K562 (cell line): ENCODE results near the gene PPIA. TPM values are rescaled to one million over a fixed set of nuclear protein-coding genes. Genes with fewer than 3 reads are reported as not detected.
A peak's percentile ranks its signal among the peaks of the same experiment; 100 is the strongest.

ENCODE experiments used
- CEBPZ ChIP-seq: fragments of 150-350 bp; IDR thresholded peaks from 2 replicates; pipeline ENCODE4 v1.6.1; 2014; ENCODE audit warnings: low read depth, mild to moderate bottlenecking, low read length, borderline replicate concordance
- CHD4 ChIP-seq: fragments of 200-600 bp; sonication (generic); IDR thresholded peaks from 3 replicates; pipeline ENCODE4 v1.6.1; 2012; ENCODE audit warnings: low read depth, mild to moderate bottlenecking, mixed read lengths, low read length, inconsistent platforms; ENCODE audit not compliant: insufficient read depth, insufficient replicate concordance, poor library complexity, severe bottlenecking
- CXXC5 ChIP-seq: fragments of 250-450 bp; sonication (Bioruptor Pico); IDR thresholded peaks from 2 replicates; pipeline ENCODE4 v1.8.0; 2022; ENCODE audit warnings: inconsistent platforms, mild to moderate bottlenecking, moderate library complexity
- FOXO4 ChIP-seq: fragments of 450-650 bp; formaldehyde crosslinking; IDR thresholded peaks from 2 replicates; pipeline ENCODE4 v1.4.0; 2020; ENCODE audit warnings: mild to moderate bottlenecking, moderate library complexity
- IFI16 ChIP-seq: fragments of 250-450 bp; sonication (Bioruptor Pico); IDR thresholded peaks from 2 replicates; pipeline ENCODE4 v2.1.2; 2022; ENCODE audit warnings: mild to moderate bottlenecking, inconsistent platforms
- JUNB ChIP-seq: fragments of 450-650 bp; formaldehyde crosslinking; conservative IDR thresholded peaks from 2 replicates; pipeline ENCODE4 v1.4.0; 2020; ENCODE audit warnings: mild to moderate bottlenecking
- KLF10 ChIP-seq: fragments of 250-450 bp; sonication (Bioruptor Pico); IDR thresholded peaks from 2 replicates; pipeline ENCODE4 v1.6.1; 2021; ENCODE audit warnings: matching md5 sums
- MNT ChIP-seq, 2 experiments: fragments of 450-650 bp; conservative IDR thresholded peaks; 2 replicates each; pipeline ENCODE4 v1.6.1; 2017; ENCODE audit warnings: mild to moderate bottlenecking in 2 of 2, moderate library complexity in 2 of 2
- NFIX ChIP-seq: fragments of 250-450 bp; sonication (Bioruptor Pico); IDR thresholded peaks from 2 replicates; pipeline ENCODE4 v1.4.0; 2020; ENCODE audit warnings: low read depth, mild to moderate bottlenecking, moderate library complexity
- POU5F1 ChIP-seq: fragments of 150-350 bp; IDR thresholded peaks from 2 replicates; pipeline ENCODE4 v1.6.1; 2014; ENCODE audit warnings: borderline replicate concordance, low read length, low read depth, mild to moderate bottlenecking; ENCODE audit not compliant: partially characterized antibody
- RHOXF2B ChIP-seq: fragments of 250-450 bp; sonication (Bioruptor Pico); conservative IDR thresholded peaks from 2 replicates; pipeline ENCODE4 v1.5.1; 2021
- SP1 ChIP-seq: sonication (generic); formaldehyde crosslinking; IDR thresholded peaks from 2 replicates; pipeline ENCODE4 v1.8.1; 2022; ENCODE audit warnings: mild to moderate bottlenecking, missing genetic modification reagents
- ZBTB7A ChIP-seq: IDR thresholded peaks from 2 replicates; pipeline ENCODE4 v1.6.1; 2011; ENCODE audit warnings: low read depth, mild to moderate bottlenecking, low read length, moderate library complexity, borderline replicate concordance; ENCODE audit not compliant: control insufficient read depth
- ZNF197 ChIP-seq: fragments of 200-800 bp; sonication (Bioruptor generic); IDR thresholded peaks from 2 replicates; pipeline ENCODE4 v1.6.1; 2016; ENCODE audit warnings: low read depth, missing genetic modification characterization, missing compliant biosample characterization
- polyA plus RNA-seq, 8 experiments: library from polyadenylated mRNA; depleted of rRNA in 4 of 8; stranded (reverse) in 5 of 8; unstranded in 3 of 8; fragments of >200 nt; fragmentation: Nextera tagmentation in 2 of 8; fragmentation: Illumina TruSeq in 1 of 8; extraction: Ambion mirVana in 2 of 8; extraction: Trizol in 1 of 8; gene quantifications; 2 replicates each; pipeline versions ENCODE4 v1.2.1 to v1.2.3, GENCODE V29; 2011 to 2014; ENCODE audit warnings: inconsistent platforms in 1 of 8, missing spikeins in 1 of 8
- total RNA-seq, 7 experiments: library from RNA; depleted of rRNA in 6 of 7; stranded (reverse); fragments of >200 nt in 6 of 7; fragmentation: Illumina TruSeq in 2 of 7; extraction: Trizol in 2 of 7; gene quantifications; 2 replicates each; pipeline versions ENCODE4 v1.2.1 to v1.2.3, GENCODE V29; 2011 to 2021; ENCODE audit warnings: low replicate concordance in 1 of 7
- TF ChIP-seq, protein P1 (sequence below): sonication (generic); formaldehyde crosslinking; IDR thresholded peaks from 2 replicates; pipeline ENCODE4 v1.8.1; 2022; ENCODE audit warnings: missing genetic modification reagents
- TF ChIP-seq, protein P2 (sequence below): fragments of 250-450 bp; sonication (Bioruptor Pico); IDR thresholded peaks from 2 replicates; pipeline ENCODE4 v1.9.0; 2021; ENCODE audit warnings: mild to moderate bottlenecking, inconsistent platforms

PPIA gene
- total and polyA plus RNA-seq, 9 of the 15 experiments (the other 6 are each of a cell fraction or from before 2014, with no cell fraction given) = 2,583 to 7,504 (median 3,973) TPM

- TF ChIP-seq FOXO4 (CRISPR knock-in tag) (no peak), SP1 (CRISPR knock-in tag) (no peak), CXXC5 (peak; percentile 77; the same call in 1 of the 2 replicates), CHD4 (peak; percentile 65), ZNF197 (CRISPR knock-in tag) (peak; percentile 26; the same call in 1 of the 2 replicates), POU5F1 (no peak), KLF10 (no peak), CEBPZ (no peak), JUNB (CRISPR knock-in tag) (no peak), IFI16 (CRISPR knock-in tag) (no peak), MNT (conservative IDR thresholded peaks at IDR 0.05) (peak in 1 of 2 experiments; percentile 4; a peak in 3 of 4 replicates), NFIX (CRISPR knock-in tag) (no peak), ZBTB7A (peak; percentile 75; the same call in 1 of the 2 replicates), RHOXF2B (CRISPR knock-in tag) (0 out of 2 replicates have a peak, but pooled peaks have one; percentile 66)
- TF ChIP-seq, protein P1, sequence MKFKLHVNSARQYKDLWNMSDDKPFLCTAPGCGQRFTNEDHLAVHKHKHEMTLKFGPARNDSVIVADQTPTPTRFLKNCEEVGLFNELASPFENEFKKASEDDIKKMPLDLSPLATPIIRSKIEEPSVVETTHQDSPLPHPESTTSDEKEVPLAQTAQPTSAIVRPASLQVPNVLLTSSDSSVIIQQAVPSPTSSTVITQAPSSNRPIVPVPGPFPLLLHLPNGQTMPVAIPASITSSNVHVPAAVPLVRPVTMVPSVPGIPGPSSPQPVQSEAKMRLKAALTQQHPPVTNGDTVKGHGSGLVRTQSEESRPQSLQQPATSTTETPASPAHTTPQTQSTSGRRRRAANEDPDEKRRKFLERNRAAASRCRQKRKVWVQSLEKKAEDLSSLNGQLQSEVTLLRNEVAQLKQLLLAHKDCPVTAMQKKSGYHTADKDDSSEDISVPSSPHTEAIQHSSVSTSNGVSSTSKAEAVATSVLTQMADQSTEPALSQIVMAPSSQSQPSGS (CRISPR knock-in tag) = no peak
- TF ChIP-seq, protein P2, sequence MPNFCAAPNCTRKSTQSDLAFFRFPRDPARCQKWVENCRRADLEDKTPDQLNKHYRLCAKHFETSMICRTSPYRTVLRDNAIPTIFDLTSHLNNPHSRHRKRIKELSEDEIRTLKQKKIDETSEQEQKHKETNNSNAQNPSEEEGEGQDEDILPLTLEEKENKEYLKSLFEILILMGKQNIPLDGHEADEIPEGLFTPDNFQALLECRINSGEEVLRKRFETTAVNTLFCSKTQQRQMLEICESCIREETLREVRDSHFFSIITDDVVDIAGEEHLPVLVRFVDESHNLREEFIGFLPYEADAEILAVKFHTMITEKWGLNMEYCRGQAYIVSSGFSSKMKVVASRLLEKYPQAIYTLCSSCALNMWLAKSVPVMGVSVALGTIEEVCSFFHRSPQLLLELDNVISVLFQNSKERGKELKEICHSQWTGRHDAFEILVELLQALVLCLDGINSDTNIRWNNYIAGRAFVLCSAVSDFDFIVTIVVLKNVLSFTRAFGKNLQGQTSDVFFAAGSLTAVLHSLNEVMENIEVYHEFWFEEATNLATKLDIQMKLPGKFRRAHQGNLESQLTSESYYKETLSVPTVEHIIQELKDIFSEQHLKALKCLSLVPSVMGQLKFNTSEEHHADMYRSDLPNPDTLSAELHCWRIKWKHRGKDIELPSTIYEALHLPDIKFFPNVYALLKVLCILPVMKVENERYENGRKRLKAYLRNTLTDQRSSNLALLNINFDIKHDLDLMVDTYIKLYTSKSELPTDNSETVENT (CRISPR knock-in tag) = no peak
Measured at GRCh38 chr7:44796034-44796503, 412 bp upstream of the PPIA start (continued).
